HG02970 (cell line): ENCODE measurements around the gene MORN5.

Experiments
- ATAC-seq: cut with Tn5 transposase; IDR thresholded peaks from one replicate; pipeline ENCODE4 v1.9.1; 2021; ENCODE audit warnings: mild to moderate bottlenecking, moderate library complexity, moderate number of reproducible peaks; ENCODE audit not compliant: unreplicated experiment, low FRiP score

Gene MORN5

DNA sequence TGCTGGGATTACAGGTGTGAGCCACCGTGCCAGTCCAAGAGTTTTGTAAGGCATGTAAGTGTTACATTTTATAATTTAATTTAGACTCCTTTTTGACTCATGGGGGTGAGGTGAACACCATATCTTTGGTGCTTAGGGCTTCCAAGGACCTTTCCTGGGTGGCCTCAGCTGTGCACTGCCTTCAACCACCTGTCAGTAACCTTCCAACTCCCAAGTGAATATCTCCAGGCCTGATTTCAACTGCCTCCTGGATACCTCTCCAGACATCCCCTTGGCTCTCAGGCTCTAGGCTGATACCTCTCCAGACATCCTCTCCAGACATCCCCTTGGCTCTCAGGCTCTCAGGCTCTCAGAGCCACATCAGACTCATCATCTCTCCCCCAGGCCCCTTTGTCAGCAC lies 35.7 kb upstream of the MORN5 start:
- ATAC-seq = no peak

DNA sequence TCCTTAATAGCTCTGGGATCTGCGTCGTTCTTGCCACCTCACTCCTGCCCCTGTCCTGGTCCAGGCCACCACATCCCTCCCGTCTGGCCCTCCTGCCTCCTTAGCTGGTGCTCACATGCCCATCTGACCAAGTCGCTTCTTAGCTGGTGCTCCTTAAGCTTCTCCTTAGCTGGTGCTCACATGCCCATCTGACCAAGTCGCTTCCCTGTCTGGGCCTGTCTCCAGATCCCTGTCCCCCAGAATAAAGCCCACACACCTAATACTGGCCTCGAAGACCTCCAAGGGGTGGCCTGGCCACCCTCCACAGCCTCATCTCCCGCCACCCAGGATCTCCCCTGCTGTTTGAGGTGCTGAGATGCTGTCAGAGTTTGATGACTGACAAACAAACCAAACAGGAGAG lies 35.2 kb upstream of the MORN5 start:
- no peak for ATAC-seq

DNA sequence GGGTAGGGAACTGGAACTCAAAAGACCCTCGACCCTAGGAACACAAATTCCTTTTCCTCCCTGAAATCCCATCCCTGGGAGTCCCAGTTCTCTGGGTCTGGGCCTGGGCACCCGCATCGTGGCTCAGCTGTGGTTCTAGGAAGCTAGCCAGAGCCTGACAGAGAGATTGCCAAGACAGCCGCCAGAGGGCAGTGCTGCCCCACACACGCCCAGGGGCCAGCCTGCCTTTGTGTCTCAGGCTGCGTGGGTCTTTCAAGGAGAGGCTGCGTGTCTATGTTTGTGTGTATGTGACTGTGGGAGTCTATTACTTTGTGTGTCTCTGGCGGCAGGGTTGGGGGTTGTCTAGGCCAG lies 34.6 kb upstream of the MORN5 start:
- ATAC-seq = no peak

DNA sequence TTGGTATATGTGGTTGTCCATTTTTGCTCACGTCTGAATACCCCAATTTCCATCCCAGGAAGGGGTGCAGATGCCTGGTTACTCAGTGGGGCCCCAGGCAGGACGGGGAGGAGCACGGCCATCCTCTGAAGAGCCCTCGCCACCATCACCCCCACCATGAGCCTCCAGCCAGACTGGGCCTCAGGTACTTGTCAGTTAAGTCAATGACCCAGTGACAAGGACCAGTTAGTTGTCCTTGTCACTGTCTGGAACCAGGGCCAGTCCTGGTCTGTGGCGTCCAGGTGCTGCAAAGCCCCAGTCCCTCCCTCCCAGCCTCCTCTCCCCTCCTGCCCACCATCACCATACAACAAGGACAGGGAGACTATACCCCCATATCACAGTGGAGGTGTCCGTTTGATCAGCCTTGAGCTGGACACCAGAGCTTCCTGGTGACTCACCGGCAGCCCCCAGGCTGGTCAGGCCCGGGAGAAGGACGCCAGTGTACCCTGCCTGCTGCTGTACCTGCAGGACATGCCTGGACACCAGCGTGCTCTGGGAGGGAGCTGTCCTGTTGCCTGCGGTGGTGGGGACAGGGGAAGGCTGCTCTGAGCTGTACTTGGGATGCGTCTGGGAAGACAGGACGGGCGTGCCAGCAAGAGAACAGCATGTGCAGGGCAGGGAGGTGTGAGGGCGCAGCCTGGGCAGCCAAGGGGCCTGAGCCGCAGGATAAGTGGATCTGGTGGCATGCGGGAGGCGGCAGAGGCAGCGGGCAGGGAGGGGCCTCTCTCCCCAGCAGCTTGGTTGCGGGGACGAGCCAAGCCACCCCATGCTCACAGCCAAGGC lies 34.0 kb upstream of the MORN5 start:
- ATAC-seq = no peak

DNA sequence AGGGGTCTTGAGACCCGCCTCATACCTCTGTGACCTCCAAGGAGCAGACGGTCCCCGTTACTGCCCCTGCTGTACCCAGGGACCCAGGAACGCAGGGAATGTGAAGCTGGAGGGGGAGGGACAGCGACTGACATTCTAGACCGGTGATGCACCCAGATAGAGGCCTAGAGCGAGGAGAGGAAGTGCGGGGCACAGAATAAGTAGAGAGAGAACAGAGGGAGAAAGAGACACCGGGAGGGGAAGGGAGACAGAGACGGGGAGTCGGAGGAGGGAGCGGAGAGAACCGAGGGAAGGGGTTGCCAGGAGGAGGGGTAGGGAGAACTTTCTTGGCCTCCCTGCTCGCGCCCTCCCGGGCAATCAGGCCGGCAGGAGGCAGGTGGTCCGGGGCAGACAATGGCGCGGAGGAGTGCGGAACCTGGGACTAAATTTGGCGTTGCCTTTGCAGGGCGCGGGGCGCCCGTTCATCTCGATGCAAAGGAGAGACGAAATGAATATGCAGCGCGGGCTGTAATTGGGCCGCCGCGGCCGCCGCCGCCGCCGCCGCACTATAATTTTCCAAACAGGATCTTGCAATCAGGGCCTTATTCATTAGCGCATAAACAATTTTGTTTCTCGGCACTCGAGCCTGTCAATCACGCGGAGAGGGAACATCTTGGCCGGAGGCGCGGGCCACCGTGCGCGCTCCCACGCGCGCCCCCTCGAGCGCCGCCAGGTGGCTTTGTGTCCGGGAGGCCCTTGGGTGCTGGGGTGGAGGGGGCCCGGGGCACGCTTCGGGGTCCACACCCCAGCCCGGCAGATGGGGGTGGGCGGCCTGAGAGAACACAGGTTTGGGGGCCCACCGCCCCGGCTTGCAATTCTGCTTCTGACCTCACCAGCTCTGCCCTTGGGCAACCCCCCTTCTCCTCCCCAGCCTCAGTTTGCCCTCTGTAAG lies 33.1 kb upstream of the MORN5 start:
- ATAC-seq = no peak

DNA sequence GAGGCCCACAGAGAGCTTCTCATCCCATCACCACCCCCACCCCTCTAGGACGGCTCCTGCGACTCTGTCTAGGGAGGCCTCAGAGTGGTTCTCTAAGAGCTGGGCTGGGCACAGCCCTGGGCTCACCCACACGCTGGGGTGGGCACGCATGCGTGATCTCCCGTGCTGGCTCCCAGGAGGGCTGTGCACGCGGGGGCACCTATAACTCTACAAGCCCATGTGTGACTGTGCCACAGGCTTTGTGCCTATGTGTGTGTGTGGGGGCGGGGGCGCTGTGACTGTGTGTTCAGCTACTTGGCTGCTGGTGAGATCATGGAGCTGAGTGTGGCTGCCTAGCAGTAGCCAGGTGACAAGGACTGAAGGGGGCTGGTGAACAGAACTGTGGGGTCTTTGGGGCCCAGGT lies 32.3 kb upstream of the MORN5 start:
- ATAC-seq = no peak

DNA sequence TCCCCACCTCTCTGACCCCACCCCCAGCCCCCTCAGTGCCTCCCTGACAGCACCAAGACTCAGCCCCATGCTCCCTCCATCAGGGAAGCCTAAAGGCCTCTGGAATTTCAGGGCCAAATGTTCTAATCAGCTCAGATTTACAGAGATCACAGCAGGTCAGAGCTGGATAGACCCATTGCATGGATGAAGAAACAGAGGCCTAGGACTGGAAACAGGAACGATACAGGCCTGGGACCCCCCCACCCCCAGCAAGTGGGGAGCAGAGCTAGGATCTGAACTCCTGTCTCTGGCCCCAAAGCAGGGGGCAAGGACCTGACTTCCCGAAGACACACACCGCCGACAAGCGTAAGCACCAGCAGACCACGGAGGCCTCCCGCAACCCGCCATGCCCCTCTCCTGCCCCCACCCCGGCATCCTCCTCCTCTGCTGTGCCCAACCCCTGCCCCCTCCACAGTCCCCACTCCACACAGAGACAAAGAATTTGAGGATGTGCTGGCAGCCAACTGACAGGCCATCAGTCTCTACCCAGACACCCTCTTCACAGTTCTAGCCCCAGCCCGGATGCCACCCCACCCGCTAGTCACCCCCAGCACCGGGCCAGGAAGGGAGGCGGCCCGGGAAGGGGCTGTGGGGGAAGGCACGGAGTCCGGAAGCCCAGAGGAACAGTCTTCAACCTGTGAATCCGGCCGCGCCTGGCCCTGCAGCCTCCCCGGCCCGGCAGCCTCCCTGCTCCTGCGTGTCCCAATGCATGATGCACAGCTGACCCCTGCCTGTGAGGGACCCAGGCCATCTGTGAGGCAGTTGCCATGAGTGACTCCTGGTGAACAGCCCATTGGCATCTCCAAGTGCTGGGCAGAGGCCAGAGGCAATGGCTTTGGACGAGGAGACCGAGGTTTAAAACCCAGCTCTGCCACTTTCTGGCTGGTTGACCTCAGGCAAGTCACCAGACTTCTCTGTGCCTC lies 31.4 kb upstream of the MORN5 start:
- ATAC-seq = no peak

DNA sequence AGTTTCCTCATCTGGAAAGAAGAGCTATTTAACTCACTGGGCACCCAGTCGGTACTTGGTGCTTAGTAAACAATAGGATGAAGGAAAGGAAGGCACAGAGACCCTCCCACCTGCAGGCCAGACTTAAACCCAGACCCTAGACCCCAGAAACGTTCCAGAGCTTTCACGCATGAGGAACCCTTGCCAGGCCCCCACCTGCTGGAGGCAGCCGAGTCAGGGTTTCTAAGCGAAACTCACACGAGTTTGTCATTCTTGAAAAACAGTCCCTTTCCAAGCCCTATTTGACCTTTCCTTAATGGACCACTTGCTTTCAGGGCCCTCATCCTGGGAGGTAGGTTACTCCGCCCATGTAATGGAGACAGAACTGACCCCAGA lies 30.8 kb upstream of the MORN5 start:
- no peak for ATAC-seq

DNA sequence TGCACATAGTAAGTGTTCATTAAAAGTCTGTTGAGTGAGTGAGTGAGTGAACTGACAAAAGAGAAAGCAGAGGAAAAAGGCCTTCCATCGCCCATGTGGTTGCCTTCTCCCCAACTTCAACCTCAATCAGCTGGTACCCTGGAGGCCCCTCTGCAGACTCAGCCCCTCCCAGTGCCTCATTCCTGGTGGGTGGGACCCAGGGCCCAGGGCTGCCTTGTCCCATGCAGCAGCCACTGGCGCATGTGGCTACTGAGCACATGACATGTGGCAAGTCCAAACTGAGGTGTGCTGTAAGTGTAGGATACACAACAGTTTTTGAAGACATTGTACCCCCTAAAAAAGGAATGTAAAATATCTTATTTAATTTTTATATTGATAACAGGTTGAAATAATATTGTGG lies 29.7 kb upstream of the MORN5 start:
- ATAC-seq = no peak

DNA sequence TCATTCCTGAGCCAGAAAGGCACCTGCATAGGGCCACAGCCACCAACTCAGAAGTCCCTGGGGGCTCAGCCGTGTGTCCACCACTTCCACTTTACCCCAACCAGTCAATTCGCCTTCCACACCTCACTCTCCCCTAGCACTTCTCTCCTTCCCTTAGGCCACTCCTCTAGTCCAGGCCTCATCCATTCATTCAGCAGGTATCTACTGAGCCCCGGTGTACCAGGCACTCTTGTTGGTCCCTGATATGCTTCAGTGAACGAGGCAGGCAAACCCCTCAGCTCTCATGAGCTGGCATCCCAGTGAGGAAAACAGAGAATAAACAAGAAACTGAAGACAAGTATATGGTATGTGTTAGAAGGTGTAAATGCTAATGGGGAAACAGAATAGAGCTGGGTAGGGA lies 28.9 kb upstream of the MORN5 start:
- ATAC-seq = no peak

DNA sequence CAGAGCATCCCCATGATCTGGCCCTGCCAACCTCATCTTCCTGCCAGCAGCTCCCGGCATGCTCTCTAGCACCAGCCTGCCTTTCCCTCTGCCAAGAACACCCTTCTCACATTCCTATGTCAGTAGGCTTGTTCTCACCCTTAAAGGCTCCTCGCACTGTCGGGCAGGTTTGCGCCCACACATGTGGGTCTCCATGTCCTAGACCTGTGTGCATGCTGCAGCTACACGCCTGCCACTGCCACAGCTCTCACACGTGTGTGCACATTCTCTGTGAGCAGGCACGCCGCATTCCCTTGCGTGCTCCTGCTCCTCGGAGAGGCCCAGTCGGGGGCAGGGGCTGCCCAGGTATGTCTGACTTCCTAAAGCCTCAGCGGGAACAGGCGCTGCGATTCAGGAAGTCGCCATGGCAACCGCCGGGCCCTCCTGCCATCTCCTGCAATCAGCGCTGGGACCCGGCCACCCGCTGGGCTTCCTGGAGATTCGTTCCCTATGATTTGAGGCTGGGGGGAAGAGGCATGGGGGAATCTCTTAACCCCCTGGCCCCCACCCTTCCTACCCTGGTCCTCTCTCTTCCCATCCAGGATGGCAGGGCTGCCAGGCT lies 28.2 kb upstream of the MORN5 start:
- ATAC-seq = no peak

DNA sequence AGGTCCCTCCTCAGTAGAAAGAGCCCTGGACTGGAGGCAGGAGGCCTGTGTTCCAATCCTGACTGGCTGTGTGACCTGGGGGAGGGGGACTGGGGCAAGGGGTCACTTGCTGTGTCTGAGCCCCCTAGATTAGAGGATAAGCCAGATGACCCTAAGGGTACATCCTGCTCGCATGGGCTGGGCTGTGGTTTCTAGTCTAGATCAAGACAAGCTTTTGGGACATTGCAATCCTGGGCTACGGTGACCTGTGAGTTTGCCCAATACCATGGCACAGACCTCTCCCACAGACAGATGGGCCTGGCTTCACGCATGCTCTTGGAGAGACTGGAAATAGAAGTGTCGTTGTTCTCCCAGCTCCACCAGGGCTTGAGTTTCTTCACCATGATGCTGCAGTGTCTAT lies 27.2 kb upstream of the MORN5 start:
- no peak for ATAC-seq

DNA sequence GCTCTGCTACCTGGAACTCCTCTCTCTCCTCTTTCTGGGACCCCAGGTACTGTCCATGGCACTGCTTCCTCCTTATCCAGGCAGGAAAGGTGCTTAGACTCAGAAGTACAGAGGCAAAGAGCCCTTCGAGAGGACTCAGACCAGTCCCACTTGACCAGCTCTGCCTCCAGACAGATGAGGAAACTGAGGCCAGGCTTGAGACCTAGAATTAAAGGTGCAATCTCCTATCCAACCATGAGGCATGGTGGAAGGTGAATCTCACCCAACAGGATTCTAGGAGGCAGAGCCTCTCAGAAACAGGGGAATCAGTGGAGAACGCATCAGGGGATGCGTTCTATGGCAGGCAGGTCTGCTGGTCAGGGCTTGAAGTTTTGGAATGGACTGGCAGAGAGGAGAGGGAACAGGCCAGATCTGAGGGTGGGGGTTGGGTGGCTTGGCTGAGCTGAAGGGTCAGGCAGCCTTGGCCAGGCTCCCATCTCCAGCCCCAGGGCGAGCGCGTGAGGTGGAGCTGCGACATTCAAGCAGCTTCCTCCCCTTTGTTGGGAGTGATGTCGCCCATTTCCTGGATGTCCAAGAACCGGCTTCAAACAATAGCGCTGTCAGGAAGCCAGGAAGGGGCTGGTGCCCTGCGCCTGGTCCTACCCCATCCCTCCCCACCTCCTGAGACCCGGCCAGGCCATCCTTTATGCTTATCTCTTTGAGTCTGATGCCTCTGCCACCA lies 26.3 kb upstream of the MORN5 start:
- ATAC-seq = no peak

DNA sequence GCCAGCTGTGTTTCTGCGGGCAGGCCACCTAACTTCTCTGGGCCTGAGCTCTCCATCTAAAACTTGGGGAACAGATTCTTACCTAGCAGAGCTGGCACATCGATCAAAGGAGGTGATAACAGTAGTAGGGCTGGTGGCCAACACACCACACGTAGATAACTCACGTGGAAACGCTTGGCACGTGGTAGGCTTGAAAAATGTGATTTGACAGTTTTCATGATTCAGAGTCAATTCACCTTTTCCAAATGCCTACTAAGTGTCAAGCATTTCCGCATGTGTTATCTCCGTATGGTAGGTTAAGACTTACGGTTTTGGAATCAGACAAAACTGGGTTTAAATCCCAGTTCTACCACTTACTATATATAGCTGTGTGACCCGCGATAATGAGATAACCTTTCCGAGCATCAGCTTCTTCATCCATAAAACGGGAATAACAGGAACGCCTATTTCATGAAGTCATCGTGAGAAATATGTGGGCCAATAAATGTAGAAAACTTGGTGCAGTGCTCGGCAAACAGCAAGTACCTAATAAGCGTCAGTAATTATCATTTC lies 25.6 kb upstream of the MORN5 start:
- no peak for ATAC-seq

DNA sequence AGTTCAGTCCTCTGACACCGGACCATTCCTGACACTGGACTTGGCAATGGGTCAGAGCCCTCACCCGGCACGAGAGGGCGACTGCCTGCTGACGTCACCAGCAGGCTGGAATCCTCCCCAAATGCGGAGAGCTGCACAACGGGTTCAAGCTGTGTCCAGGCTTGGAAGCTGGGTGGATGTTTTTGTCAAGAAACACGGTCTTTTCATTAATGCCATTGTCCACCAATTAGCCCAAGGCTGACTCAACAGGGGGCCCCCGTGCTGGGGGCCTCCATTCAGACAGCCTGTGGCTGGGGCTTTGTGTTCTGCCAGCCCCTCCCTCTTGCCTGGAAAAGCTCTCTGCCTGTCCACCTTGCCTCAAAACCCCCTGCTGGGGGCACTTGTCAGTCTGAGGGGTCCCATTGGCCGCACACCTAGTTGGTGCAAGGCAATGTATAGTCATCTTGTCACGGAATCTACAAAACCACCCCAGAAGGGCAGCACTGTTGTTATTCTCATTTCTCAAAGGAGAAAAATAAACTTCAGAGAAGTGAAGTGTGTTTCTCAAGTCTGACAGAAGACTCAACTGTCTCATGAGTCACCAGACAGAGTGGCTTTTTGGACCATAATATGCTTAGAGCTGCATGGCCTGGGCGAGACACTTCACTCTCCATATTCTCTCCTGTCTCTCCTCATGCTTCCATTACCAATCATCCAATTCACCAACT lies 24.7 kb upstream of the MORN5 start:
- no peak for ATAC-seq

DNA sequence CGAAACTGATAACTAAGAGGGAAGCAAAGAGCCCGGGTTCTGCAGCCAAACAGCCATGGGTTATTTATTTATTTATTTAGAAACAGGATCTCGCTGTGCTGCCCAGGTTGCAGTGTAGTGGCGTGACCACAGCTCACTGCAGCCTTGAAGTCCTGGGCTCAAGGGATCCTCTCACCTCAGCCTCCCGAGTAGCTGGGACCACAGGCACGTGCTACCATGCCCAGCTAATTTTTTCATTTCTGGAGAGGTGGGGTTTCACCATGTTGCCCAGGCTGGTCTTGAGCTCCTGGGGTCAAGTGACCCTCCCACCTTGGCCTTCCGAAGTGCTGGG lies 24.2 kb upstream of the MORN5 start:
- no peak for ATAC-seq

DNA sequence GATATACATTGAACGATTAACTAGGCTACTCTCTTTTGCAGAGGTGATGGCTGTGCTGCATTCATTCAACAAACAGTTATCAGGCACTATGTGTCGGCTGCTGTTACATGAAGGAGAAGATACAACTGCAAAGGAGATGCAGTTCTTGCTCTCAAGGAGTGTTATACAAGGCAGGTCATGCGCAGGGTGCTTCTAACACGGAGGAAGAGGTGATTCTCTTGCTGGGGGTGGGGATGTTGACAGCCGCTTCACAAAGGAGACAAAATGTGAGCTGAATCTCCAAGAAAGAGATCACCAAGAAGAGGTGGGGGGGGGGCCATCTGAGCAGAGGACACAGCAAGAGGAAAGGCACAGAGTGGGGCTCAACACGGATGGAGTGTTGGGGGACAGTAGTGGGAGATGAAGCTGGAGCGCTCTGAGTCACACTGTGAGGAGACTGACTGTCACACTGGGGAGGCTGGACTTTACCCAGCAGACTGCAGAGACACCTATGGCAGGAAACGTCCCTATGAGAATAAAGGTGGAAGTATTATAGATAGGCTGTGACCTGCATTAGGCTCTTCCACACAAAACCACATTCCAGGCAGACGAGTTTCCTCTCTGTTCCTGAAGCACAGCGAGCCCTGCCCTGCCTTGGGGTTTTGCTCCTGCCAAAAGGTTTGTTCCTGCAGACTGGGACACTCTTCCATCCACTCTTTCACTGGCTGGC lies 21.0 kb upstream of the MORN5 start:
- ATAC-seq = no peak
